Epithelial cell of esophagus (primary cell): Measurements from ENCODE around the gene R3HDM4.

Source experiments
- DNase-seq: peaks from one replicate; pipeline ENCODE4 v3.0.0; 2010; ENCODE audit warnings: low read depth
- H3K4me3 ChIP-seq: 2 replicates; pipeline ENCODE4 v1.5.1; 2011; ENCODE audit warnings: mild to moderate bottlenecking, low read length, control low read depth
- CTCF ChIP-seq: IDR thresholded peaks from 2 replicates; pipeline ENCODE4 v1.5.1; 2011; ENCODE audit warnings: low read depth, mild to moderate bottlenecking, low read length, control low read depth, inconsistent platforms; ENCODE audit not compliant: insufficient read depth; ENCODE audit errors: missing control alignments

The R3HDM4 gene

GRCh38 chr19:917323-918151 lies 4.5 kb upstream of the R3HDM4 start, which contains the start of gene KISS1R:
KISS1R (plus strand) TSS chr19:917333; CDS start chr19:917503, 170 bp downstream.
- DNase-seq = peak; percentile 37
- peak; percentile 22 for TF ChIP-seq CTCF
- H3K4me3 ChIP-seq = no peak within 1 kb of the TSS

- no peak for DNase-seq
- no peak overlapping the region for H3K4me3 ChIP-seq
Measured at GRCh38 chr19:916645-917322, 3.8 kb upstream of the R3HDM4 start.

GRCh38 chr19:912181-913079 lies 589 bp downstream of the R3HDM4 start:
- peak; percentile 24 for DNase-seq

More at GRCh38 chr19:916645-917322, 3.8 kb upstream of the R3HDM4 start:
- no peak for TF ChIP-seq CTCF

GRCh38 chr19:911197-912033 lies 1.6 kb downstream of the R3HDM4 start:
- H3K4me3 ChIP-seq = peak overlapping the region; percentile 10
- no peak for DNase-seq
- no peak for TF ChIP-seq CTCF

More at GRCh38 chr19:912181-913079, 589 bp downstream of the R3HDM4 start:
- TF ChIP-seq CTCF = no peak
- peak overlapping the region; percentile 84 for H3K4me3 ChIP-seq

- no peak overlapping the region for H3K4me3 ChIP-seq
- TF ChIP-seq CTCF = no peak
- no peak for DNase-seq
Measured at GRCh38 chr19:907183-907853, 5.7 kb downstream of the R3HDM4 start.

- no peak overlapping the region for H3K4me3 ChIP-seq
- no peak for DNase-seq
- no peak for TF ChIP-seq CTCF
Measured at GRCh38 chr19:906480-906879, 6.5 kb downstream of the R3HDM4 start.
